Stimulated activated CD4-positive, alpha-beta T cell treated with anti-CD3 and anti-CD28 coated beads, Interleukin-12 subunit alpha, Interleukin-12 subunit beta, amount 100 ng/mL, for 4 hours (primary cell): ENCODE data around the gene PDE4D.
"Not testable (repeated sequence)": the region's sequence is repeated elsewhere in the genome, so short reads cannot be mapped to it uniquely, and the experiment has no call there.

ENCODE experiments used
- DNase-seq: peaks from one replicate; pipeline ENCODE4 v3.0.0-alpha.2; 2020

The PDE4D gene

DNA sequence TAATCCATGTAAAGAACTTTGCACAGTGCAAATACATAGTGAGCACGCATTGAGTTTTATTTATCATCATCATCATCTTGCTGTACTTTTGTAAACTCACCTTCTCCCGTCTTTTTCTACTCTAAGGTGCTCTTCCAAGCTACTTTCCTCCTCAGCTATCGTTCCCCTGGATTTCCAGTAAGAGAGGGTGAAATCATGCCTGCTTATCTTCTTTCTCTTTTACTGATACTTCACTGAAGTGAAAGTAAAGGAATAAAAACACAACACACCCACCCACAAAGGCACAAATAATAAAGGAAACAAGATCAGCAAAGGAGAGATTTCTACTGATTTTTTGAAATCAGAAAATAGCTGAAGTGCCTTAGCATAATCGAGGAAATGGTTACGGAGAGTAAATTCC is 800.8 kb downstream of the PDE4D start:
- no peak for DNase-seq

DNA sequence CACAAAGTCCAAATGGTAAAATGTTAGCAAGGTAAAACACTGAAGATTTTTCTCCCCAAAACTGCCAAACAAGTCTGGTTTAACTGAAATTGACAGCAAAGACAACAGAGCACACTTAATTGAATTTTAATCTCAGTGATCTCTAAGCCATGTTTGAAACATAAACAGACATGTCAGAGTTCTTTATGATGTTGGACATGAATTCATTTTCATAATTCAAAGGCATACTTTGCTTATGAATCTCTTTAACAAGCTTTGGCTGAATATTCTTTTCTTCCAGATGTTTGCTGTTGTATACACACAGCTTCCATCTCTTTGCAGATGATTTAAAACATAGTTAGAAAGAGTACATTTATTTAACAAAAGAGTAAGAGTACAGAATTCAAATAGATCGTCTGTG is 801.6 kb downstream of the PDE4D start:
- DNase-seq = no peak

DNA sequence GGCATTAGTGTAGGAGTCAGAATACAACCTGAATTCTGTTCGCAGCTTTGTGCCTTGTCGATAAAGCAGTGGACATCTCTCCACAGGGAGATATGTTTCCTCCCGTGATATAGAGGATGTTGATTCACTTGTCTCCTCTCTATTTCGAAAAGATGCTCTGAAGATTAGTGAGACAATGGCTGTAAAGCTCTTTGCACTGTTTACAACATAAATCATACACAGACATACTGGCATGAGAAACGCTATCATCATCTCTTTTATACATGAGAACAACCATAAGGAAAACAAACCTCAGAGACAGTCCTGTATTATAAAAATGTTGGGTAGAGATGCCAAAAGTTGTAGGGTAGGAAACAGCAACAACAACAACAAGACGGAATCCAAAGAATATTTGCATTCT is 803.2 kb downstream of the PDE4D start:
- no peak for DNase-seq

DNA sequence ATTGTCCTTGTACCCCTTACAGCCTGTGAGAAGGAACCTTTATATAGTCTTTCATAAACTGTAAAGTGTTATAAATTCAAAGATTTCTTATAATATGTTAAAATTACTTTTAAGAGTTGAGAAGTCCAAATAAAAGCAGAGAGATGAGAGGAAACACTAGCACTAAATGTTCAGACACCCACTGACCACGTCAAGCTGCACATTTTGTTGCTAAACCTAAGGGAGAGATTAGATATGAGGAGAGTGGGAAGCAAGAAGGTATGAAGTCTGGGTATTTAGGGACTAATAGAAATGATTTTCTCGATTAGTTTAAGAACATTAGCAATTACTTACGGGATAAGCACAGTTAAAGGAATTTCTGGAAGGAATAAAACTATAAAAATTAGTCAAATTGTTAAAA is 803.8 kb downstream of the PDE4D start:
- no peak for DNase-seq

DNA sequence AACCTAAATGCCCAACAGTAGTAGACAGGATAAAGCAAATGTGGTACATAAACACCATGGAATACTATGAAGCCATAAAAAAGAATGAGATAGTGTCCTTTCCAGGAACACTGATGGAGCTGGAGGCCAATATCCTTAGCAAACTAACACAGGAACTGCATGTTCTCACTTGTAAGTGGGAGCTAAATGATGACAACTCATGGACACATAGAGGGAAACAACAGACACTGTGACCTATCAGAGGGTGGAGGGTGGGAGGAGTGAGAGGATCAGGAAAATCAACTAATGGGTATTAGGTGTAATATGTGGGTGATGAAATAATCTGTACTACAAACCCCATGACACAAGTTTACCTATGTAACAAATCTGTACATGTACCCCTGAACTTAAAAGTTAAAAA is 805.0 kb downstream of the PDE4D start:
- DNase-seq = no peak

DNA sequence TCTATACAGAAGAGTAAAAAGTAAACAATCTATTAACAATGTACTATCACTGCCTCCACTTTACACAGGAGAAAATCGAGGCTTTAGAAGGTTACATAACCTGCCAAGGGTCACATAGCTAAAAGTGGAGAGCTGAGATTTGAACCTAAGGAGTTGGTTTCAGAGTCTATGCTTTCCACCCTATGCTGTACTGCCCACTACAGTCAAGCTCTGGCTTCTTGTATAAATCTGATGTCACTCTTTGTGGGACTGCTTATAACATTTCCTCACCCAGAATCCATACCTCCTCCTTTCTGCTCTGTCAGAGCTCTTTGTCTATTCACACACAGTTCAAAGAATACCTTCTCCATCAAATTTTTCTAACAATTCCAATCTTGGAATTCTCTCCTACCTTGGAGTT is 807.5 kb downstream of the PDE4D start:
- DNase-seq = no peak

DNA sequence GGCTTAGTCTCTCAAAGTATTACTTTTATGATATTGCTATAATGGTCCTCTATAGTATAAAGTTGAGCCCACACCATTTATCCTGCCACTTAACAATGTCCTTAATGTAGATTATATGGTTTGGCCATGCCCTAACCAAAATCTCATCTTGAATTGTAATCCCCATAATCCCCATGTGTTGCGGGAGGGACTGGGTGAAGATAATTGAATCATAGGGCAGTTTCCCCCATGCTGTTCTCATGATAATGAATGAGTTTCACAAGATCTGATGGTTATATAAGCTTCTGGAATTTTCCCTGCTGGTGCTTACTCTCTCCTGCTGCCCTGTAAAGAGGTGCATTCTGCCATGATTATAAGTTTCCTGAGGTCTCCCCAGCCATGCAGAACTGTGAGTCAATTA is 811.8 kb downstream of the PDE4D start:
- DNase-seq = no peak

DNA sequence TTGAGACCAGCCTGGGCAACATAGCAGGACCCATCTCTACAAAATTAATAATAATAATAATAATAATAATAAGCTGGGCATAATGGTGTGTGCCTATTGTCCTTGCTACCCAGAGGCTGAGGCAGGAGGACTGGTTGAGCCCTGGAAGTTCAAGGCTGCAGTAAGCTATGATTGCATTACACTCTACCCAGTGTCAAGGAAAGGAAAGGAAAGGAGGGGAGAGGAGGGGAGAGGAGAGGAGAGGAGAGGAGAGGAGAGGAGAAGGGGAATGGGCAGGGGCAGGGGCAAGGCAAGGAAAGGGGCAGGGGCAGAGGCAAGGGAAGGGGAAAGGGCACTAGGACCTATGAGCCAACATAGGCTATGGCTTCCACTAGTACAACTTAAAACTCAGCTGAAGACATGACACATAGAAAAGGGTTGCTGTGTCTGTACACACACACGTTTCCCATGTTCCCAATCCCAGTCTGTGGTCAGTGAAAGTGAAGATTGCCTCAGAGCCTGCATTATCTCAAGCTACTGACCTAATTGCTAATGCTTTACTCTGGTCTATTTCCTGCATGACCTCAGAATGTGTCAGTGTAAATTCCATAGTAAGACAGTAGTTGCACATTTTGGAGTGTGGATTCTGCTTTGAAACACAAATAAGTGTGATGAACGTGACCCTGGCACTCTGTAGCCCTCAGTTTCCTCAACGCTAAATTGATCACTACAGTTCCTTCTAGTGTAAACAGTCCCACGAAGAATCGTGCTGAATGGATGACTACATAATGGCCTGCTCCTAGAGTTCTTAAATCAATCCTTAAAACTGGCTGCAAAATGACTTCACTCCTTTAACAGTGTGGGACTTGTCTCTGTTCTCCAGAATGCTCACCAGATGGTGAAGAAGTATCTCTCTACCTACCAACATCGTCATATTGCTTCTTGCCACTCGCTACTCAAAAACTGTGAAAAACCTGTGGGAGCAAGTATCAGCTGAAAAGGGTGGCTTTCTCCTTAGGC is 813.6 kb downstream of the PDE4D start:
- DNase-seq = no peak

DNA sequence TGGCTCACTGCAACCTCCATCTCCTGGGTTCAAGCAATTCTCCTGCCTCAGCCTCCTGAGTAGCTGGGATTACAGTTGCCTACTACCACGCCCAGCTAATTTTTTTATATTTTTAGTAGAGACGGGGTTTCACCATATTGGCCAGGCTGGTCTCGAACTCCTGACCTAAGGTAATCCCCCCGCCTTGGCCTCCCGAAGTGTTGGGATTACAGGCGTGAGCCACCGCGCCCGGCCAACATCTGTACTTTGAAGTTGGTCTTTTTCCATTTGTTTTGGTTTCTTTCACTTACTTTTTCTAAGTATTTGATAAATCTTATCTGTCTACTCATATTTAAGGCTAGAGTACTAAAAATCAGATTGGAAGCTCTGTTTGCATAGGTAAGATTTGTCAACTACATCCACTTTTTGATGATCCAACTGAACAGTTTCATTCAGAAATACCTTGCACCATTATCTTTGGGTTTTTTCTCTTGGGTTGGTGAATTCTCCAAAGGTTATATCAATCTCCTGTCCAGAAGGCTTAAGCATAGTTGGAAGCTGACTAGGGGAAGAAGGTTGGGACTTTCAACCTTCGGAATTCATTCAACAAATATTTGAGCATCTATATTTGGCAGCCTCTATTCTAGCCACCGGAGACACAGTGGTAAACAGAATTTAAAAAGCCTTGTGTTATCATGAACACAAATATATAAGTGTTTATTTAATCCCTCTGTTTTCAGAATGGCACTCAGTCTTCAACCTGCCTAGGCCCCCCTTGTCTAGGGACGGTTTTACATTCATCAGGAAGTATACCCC is 821.6 kb downstream of the PDE4D start:
- no peak for DNase-seq

DNA sequence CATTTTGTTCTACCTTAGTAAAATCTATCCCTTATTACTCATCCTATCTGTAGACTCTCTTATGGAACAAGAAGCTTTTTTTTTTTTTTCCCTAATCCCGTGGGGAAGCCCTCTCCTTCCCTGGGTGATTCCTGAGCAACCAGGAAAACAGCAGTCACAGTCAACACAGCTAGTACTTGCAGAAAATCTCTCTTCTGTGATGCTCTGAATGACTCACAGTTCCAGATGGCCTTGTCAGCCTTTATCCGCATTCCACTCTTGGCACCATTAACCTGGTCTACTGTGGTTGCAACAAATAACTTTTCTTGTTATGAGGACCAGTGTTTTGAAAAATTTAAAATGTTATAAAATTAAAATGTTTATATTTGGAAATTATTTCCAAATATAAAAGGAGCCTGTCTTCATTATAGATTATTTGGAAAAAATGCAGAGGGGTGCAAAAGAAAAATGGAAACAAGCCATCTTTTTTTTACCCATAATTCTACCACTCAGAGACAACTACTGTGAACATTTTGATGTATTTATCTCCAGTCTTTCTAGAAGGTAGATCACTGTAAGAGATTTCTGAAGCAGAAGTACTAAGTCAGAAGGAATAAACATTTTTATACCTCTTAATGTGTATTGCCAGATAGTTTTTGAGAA is 824.0 kb downstream of the PDE4D start:
- no peak for DNase-seq

DNA sequence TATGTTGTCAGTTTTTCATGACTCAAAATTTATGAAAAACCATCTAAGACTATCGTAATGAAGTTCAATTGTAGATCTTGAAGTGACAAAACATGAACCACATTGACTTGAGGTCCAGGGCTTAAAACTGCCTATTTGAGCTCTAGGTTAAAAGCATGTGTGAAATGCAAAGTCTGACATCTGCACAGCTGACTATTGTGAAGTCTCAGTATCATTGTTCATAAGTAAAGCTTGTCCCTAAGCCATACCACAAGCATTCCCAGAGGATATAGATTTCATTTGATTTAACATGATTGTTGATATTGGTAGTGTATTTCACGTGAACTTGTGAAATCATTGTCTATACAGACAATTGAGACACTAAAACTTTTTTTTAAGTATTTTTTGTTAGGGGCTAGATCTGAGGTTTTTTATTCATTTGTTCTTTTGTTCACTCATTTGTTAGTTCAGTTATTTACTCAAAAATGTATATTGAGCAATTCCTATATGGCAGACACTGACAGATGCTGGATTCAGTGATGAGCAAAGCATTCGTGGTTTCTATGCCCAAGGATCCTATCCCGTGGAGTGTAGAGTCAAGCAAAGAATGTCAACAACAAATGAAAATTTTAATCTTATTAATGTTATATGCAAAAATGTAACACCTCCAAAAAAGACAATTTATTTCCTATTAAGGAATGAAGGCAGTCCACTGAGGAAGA is 825.4 kb downstream of the PDE4D start:
- no peak for DNase-seq

DNA sequence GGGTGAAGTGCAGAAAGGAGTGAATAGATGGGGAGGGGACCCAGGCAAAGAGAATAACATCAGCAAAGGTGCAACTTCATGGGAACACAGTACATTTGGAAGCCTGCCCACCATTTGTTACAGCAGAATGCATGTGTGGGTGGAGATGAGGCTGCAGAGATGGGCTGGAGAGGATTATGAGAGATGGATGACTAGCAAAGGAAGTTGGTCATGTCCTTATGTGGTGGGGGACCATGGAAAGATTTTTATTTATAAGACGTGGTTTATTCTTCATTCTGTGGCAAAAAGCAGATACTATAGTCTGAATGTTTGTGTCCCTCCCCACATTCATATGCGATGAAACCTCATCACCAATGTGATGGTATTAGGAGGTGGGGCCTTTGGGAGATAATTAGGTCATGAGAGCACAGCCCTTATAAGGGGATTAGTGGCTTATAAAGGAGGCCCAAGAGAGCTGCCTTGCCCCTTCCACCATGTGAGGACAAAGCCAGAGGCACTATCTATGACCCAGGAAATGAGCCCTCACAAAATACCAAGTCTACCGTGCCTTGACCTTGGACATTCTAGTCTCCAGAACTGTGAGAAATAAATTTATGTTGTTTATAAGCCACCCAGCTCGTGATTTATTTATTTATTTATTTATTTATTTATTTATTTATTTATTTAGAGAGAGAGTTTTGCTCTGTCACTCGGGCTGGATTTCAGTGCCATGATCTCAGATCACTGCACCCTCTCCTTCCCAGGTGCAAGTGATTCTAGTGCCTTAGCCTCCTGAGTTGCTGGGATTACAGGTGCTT is 827.0 kb downstream of the PDE4D start:
- no peak for DNase-seq

DNA sequence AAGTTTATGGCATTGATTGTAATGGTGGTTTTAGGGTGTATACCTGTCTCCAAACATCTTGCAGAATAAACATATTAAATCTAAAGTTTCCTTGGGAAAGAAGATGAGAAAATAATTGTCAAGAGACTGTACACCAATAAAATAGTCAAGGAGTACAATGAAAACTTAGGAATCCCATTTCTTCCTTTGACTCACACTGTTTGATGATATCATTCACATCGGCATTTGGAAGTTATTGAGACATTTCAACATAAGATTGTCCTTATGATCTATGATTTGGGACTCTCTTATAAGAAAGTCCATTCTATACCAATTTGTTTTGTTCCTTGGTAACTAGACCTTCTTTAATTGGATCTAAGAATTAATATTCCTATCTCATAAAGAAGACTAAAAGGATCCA is 828.0 kb downstream of the PDE4D start:
- no peak for DNase-seq

DNA sequence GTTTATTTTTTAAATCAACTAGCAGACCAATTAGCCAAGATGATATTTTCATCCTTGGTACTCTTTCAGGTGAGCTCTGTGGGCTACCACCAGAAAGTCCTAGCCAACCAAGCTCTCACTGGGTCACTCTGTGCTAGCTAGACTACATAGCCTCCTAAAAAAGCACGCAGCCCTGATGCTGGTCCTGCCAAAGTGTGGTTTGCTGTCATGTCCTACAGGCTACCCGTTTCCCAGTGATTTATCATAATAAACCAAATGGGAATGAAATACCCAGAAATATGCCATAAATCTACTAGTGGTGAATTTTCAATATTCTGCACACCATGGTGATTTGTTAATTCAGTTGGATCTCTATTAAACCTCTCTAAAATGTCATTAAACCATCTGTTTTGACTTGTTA is 829.2 kb downstream of the PDE4D start:
- no peak for DNase-seq

DNA sequence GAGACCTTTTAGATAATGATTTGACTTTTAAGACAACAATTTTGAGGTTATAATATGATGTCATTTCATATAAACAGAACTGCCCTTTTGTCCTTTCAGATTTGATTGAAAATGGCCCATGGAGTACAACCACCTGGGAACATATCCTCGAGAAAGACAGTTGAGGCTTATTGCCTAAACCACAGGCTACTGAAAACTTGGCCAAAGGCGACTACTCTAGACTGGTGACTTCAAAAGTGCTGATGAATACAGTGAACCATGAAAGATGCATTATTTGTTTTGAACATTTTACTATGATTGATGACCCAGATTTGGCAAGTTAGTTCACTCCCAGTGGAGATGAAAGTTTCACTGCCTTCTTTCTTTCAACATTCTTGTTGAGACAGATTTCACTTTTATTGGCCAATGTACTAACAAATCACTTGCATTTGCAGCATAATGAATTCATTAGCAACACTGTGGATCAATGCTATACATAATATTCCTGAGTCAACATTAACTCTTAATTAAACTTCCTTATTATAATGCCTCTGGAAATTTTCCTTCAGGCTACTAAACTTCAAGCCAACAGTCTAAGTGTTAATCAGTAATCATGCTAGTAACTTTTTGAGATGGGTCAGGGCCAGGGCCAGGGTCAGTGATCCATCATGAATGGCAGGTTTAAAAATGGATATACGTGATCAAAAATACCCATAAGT is 830.4 kb downstream of the PDE4D start:
- DNase-seq = no peak

DNA sequence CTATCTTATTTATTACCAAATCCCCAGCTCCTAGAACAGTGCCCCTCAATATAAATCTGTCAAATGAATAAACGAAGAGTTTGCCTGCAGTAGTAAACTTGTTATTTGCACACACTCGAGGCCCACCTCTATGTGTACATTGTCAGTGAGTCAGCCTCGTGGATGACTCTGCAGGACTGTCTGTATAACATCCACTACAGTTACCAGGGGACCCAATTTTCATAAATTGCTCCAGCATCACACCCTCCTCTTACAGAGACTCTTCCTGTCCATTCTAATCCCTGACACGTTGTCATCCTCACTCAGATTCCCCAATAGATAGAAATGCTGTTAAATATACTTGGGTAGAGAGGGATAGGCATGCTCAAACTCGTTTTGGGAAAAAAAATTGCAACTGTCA is 832.1 kb downstream of the PDE4D start:
- DNase-seq = no peak

DNA sequence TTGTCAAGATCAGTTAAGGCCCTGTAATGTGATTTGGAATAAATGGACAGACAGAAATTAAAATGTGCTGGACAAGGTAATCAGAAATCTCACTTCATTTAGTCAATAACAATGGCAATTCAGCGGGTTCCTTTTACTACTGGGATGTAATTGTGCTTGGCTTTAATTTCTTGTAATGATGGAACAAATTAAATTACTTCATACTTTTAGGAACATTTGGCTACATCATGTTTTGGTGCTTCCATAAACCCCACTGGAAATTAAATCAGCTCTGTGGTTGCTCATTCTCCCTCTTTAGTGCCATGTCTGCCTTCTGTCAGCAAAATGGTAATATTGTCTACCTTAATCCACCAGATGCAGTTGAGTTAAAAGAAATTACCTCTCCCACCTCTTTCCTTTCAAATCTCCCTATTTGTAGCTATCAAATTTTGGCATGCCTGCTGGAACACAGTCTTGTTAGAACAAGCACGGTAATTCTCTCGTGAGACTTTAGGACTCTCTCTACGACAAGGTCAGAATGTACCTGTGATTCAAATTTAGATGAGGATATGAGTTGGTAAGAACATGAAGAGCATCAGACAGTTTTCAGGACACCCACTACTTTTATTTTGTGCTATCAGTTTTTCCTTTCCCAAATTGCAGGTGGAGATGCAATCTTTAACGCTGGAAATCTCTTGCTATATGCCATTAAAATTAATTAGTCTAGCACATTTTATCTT is 834.4 kb downstream of the PDE4D start:
- no peak for DNase-seq

DNA sequence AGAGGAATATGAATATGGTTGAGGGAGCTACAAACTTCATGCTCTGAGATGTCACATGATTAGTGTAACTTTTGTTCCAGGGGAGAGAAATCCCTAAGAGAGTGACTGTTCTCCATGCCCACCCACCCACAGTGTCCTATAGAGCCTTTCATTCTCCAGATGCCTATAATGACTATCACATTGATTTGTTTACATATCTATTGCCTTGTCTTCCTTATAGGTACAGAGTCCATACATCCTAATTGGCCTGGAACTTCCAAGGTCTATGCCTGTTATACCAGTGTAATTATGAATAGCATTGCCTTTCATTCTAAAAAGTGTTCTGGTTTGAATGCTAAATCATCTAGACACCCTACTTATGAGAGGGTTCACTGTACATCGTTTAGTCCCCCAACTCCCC is 835.3 kb downstream of the PDE4D start:
- no peak for DNase-seq

DNA sequence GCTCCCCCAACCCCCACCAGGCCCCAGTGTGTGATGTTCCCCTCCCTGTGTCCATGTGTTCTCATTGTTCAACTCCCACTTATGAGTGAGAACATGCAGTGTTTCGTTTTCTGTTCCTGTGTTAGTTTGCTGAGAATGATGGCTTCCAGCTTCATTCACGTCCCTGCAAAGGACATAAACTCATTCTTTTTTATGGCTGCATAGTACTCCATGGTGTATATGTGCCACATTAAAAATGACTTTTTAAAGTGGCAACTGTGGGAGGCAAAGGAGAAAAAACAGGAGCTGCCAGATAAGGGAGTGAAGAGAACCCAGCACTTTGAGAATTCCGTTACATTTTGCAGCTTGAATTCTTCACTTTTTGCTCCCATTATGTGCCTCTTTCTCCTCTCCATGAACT is 836.9 kb downstream of the PDE4D start:
- DNase-seq = not testable (repeated sequence)

DNA sequence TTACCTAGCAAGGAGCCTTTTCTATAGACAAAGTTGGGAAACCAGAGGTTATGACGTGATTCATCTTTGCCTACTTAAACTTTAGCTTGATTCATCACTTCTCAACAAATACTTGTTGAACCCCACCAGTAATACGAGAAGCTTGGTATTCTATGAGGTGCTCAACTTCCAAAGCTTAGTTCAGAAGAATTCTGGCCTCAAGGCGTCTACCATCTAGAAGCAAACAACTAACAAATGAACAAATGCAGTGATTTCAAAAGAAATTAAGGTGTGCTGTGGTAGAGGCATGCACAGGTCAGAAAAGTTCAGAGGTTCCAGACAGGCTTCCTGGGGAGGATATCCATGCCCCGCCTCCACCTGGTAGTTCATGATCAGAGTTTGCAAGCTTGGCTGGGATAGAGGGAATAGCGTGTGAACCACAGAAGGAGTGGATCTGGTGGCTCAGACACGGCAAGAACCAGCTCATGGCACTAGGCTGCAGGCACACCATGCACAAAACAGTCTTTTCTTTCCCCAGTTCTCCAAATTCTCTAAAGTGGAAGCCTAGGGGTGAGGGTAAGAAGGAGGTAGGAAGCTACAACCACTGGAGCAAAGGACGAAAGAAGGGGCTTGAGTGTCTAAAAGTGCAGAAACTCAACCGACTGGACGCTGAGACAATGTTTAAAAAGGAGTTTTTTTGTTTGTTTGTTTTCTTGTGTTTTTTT is 837.6 kb downstream of the PDE4D start:
- DNase-seq = no peak
